A549 (cell line): Measurements from ENCODE around the gene SHC1. TPM values are rescaled to one million over a fixed set of nuclear protein-coding genes. Genes with fewer than 3 reads are reported as not detected.

Source experiments
- ATAC-seq, 2 experiments: fragments of 200-7000 bp in 1 of 2; fragments of >200 bp in 1 of 2; cut with Nextera tagmentation in 1 of 2; cut with Tn5 transposase in 1 of 2; 3 replicates each; pipeline versions ENCODE4 v1.8.0 to v1.9.1; 2018 to 2020; ENCODE audit warnings: mild to moderate bottlenecking in 1 of 2, moderate library complexity in 1 of 2
- CTCF ChIA-PET: fragments of 300-600 bp; sonication (Branson Sonifier 250); formaldehyde crosslinking; extraction: SDS; loops from one replicate; lab custom pipeline; 2021; ENCODE audit warnings: antibody characterized with exemption, inconsistent platforms; lab: Yijun Ruan, JAX
- POLR2A ChIA-PET: fragments of 350-600 bp; formaldehyde crosslinking; extraction: SDS; loops from one replicate; lab custom pipeline; 2021; ENCODE audit warnings: antibody characterized with exemption, inconsistent platforms; lab: Yijun Ruan, JAX
- DNase-seq, 2 experiments: peaks; one replicate each; pipeline versions ENCODE4 v3.0.0 to v3.0.0-alpha.2; 2011 to 2016; ENCODE audit warnings: low read depth in 1 of 2, low spot score in 1 of 2
- FAIRE-seq: peaks from 2 replicates; lab custom pipeline; 2011; peaks lifted over from hg19 to GRCh38; lab: Jason Lieb, UNC
- H3K27ac ChIP-seq, 2 experiments: fragments of >200 bp; sonication (Bioruptor Twin); formaldehyde crosslinking; 3 replicates each; pipeline ENCODE4 v1.5.1; 2016 to 2017
- H3K4me1 ChIP-seq: fragments of >200 bp; sonication (Bioruptor Twin); formaldehyde crosslinking; 3 replicates; pipeline ENCODE4 v1.6.1; 2016
- H3K4me2 ChIP-seq: fragments of >200 bp; sonication (Bioruptor Twin); formaldehyde crosslinking; 3 replicates; pipeline ENCODE4 v1.6.1; 2016
- H3K4me3 ChIP-seq: fragments of >200 bp; sonication (Bioruptor Twin); formaldehyde crosslinking; 3 replicates; pipeline ENCODE4 v1.5.1; 2016
- H3K9me3 ChIP-seq: fragments of >200 bp; sonication (Bioruptor Twin); formaldehyde crosslinking; 3 replicates; pipeline ENCODE4 v1.6.1; 2016
- ATOH8 ChIP-seq: fragments of 250-450 bp; sonication (Bioruptor Pico); IDR thresholded peaks from 2 replicates; pipeline ENCODE4 v1.5.0; 2020; ENCODE audit warnings: low read depth, mild to moderate bottlenecking, moderate library complexity
- BCL3 ChIP-seq: fragments of >200 bp; sonication (Bioruptor Twin); formaldehyde crosslinking; IDR thresholded peaks from 3 replicates; pipeline ENCODE4 v1.6.1; 2016
- CBX2 ChIP-seq: fragments of 200-600 bp; sonication (generic); IDR thresholded peaks from 2 replicates; pipeline ENCODE4 v1.6.1; 2016; ENCODE audit warnings: low read depth, mild to moderate bottlenecking, borderline replicate concordance
- FOSB ChIP-seq: fragments of 250-450 bp; sonication (Bioruptor Pico); IDR thresholded peaks from 2 replicates; pipeline ENCODE4 v1.5.0; 2020; ENCODE audit warnings: mild to moderate bottlenecking, moderate library complexity
- GATA3 ChIP-seq: IDR thresholded peaks from 2 replicates; pipeline ENCODE4 v1.6.1; 2012; ENCODE audit warnings: borderline replicate concordance
- HOXB13 ChIP-seq: fragments of 250-450 bp; sonication (Bioruptor Pico); IDR thresholded peaks from 2 replicates; pipeline ENCODE4 v1.5.0; 2020; ENCODE audit warnings: low read depth, mild to moderate bottlenecking, moderate library complexity
- JUN ChIP-seq, 2 experiments: fragments of >200 bp; sonication (Bioruptor Twin); formaldehyde crosslinking; IDR thresholded peaks; 2 replicates in 1 of 2; 3 replicates in 1 of 2; pipeline ENCODE4 v1.6.1; 2016 to 2017
- MAX ChIP-seq: IDR thresholded peaks from 2 replicates; pipeline ENCODE4 v1.6.1; 2012
- PHF8 ChIP-seq: fragments of 200-600 bp; sonication (generic); IDR thresholded peaks from 2 replicates; pipeline ENCODE4 v1.6.1; 2016; ENCODE audit warnings: low read depth, mild to moderate bottlenecking, antibody characterized with exemption, moderate library complexity, borderline replicate concordance
- POLR2A ChIP-seq: IDR thresholded peaks from 2 replicates; pipeline ENCODE4 v1.6.1; 2012; ENCODE audit warnings: mild to moderate bottlenecking, low read length
- RNF2 ChIP-seq: fragments of 200-600 bp; sonication (generic); IDR thresholded peaks from 2 replicates; pipeline ENCODE4 v1.6.1; 2016; ENCODE audit warnings: low read depth, mild to moderate bottlenecking, antibody characterized with exemption, moderate library complexity, borderline replicate concordance
- SMC3 ChIP-seq: fragments of >200 bp; sonication (Bioruptor Twin); formaldehyde crosslinking; IDR thresholded peaks from 3 replicates; pipeline ENCODE4 v1.6.1; 2018; ENCODE audit warnings: inconsistent platforms
- ZSCAN20 ChIP-seq: fragments of 250-450 bp; sonication (Bioruptor Pico); IDR thresholded peaks from 2 replicates; pipeline ENCODE4 v1.8.0; 2022; ENCODE audit warnings: mild to moderate bottlenecking, moderate library complexity
- WGBS: methylation state at CpG from one replicate; pipeline ENCODE4 v1.1.6; 2017; ENCODE audit errors: missing lambda C conversion rate; 5-methylcytosine and 5-hydroxymethylcytosine counted together
- polyA plus RNA-seq, 4 experiments: library from polyadenylated mRNA; depleted of rRNA in 3 of 4; stranded (reverse); fragments of >200 nt; fragmentation: RNase III in 1 of 4; extraction: RNeasy Plus Mini Kit Qiagen cat#74134 plus additional on column Dnase treatment in 1 of 4; gene quantifications; 2 replicates in 3 of 4; 3 replicates in 1 of 4; pipeline ENCODE4 v1.2.3, GENCODE V29; 2011 to 2017

The SHC1 gene
- polyA plus RNA-seq, 2 of the 4 experiments (the other 2 are of a cell fraction) = 118 to 174 TPM

GRCh38 chr1:154975409-154976059 is 5.0 kb upstream of the SHC1 start:
- H3K4me3 ChIP-seq = peak overlapping the region; percentile 52
- no peaks in the 10 kb centered on the region for H3K9me3 ChIP-seq
- FAIRE-seq (no peak), DNase-seq (peak in 1 of 2 experiments; percentile 47), ATAC-seq (no peak)
- ChIA-PET POLR2A (interaction anchor here (1.1 to 6.3 kb wide), 3 partner anchors 8 to 160 kb away, joined by 3 to 91 read pairs (median 41); partner anchors contain the start of genes FLAD1, LENEP and SLC50A1), CTCF (interaction anchor here (1.0 kb wide), 1 partner anchor 109 kb away, joined by 3 read pairs; no protein-coding TSS in a partner anchor)
- WGBS = under 1% methylated on average over 21 of the region's 24 CpGs
- TF ChIP-seq JUN (IDR thresholded peaks at IDR 0.05) (peak in 1 of 2 experiments; percentile 14; a peak in 1 of 5 replicates), POLR2A (peak; percentile 29), ATOH8 (CRISPR knock-in tag) (no peak), BCL3 (no peak; the same call in 2 of the 3 replicates), HOXB13 (CRISPR knock-in tag) (no peak), SMC3 (0 out of 3 replicates have a peak, but pooled peaks have one; percentile 14), RNF2 (no peak)
- H3K4me2 ChIP-seq = peak overlapping the region; percentile 72
- H3K27ac ChIP-seq = peak overlapping the region; percentile 79 to 98
- H3K4me1 ChIP-seq = peaks cover 37% of the 10 kb centered on the region

- FAIRE-seq = peak; percentile 13
- WGBS = 2% methylated on average over 30 of the region's 30 CpGs
- TF ChIP-seq MAX (peak; percentile 83), GATA3 (0 out of 2 replicates have a peak, but pooled peaks have one; percentile 8), CBX2 (no peak), JUN (IDR thresholded peaks at IDR 0.05) (peak; percentile 33 to 35; a peak in 1 of 5 replicates), BCL3 (0 out of 3 replicates have a peak, but pooled peaks have one; percentile 56), POLR2A (peak; percentile 26), HOXB13 (CRISPR knock-in tag) (peak; percentile 25; the same call in 1 of the 2 replicates), RNF2 (no peak), FOSB (CRISPR knock-in tag) (peak; percentile 45; the same call in 1 of the 2 replicates), PHF8 (0 out of 2 replicates have a peak, but pooled peaks have one; percentile 21), ZSCAN20 (CRISPR knock-in tag) (no peak)
- no peaks in the 10 kb centered on the region for H3K9me3 ChIP-seq
- peak overlapping the region; percentile 79 to 98 for H3K27ac ChIP-seq
- H3K4me3 ChIP-seq = peak overlapping the region; percentile 52
- peak; percentile 94 to 98 for DNase-seq
- CTCF ChIA-PET = interaction anchor here (1.0 kb wide), 1 partner anchor 110 kb away, joined by 3 read pairs; no protein-coding TSS in a partner anchor
- peak; percentile 11 to 39; a peak in 5 of 6 replicates for ATAC-seq
- POLR2A ChIA-PET = interaction anchor here (1.1 to 6.3 kb wide), 9 partner anchors 9 to 160 kb away, joined by 3 to 91 read pairs (median 23); partner anchors contain the start of genes FLAD1, LENEP, PBXIP1 and PYGO2
- peaks cover 37% of the 10 kb centered on the region for H3K4me1 ChIP-seq
- peak overlapping the region; percentile 72 for H3K4me2 ChIP-seq
Observed at GRCh38 chr1:154974808-154975408, 4.4 kb upstream of the SHC1 start.
